Natural killer cell (primary cell): ENCODE measurements around the gene ZNF536. TPM values are rescaled to one million over a fixed set of nuclear protein-coding genes. Genes with fewer than 3 reads are reported as not detected.

Experiments
- ATAC-seq, 3 donors: fragments of 150-1000 bp in 2 of 3; fragments of 200-7000 bp in 1 of 3; cut with Tn5 transposase; 1 replicate in 1 of 3; 2 replicates in 2 of 3; pipeline ENCODE4 v1.10.0; 2021; ENCODE audit warnings: mild to moderate bottlenecking in 2 of 3, moderate library complexity in 2 of 3
- DNase-seq, 2 donors: peaks; one replicate each; pipeline versions ENCODE4 v3.0.0 to v3.0.0-alpha.2; 2013 to 2021; ENCODE audit warnings: mixed read lengths in 1 of 2
- H3K27ac ChIP-seq: one replicate; pipeline ENCODE4 v1.5.1; 2013; ENCODE audit warnings: mild to moderate bottlenecking, low read length
- H3K27me3 ChIP-seq: one replicate; pipeline ENCODE4 v1.6.1; 2013; ENCODE audit warnings: low read length; ENCODE audit not compliant: control insufficient read depth, insufficient read depth
- H3K36me3 ChIP-seq: one replicate; pipeline ENCODE4 v1.6.1; 2013; ENCODE audit warnings: low read length; ENCODE audit not compliant: control insufficient read depth, insufficient read depth
- H3K4me1 ChIP-seq: one replicate; pipeline ENCODE4 v1.6.1; 2013; ENCODE audit warnings: low read length; ENCODE audit not compliant: control insufficient read depth, insufficient read depth
- H3K4me3 ChIP-seq: one replicate; pipeline ENCODE4 v1.5.1; 2013; ENCODE audit warnings: low read length
- H3K9me3 ChIP-seq: one replicate; pipeline ENCODE4 v1.6.1; 2013; ENCODE audit warnings: low read length; ENCODE audit not compliant: control insufficient read depth, insufficient read depth
- H3K27ac Mint-ChIP-seq, 2 donors: one replicate each; pipeline ENCODE4 v1.8.0; 2022; ENCODE audit warnings: mild to moderate bottlenecking in 2 of 2, mixed read lengths in 2 of 2, moderate library complexity in 1 of 2
- H3K27me3 Mint-ChIP-seq, 2 donors: one replicate each; pipeline ENCODE4 v1.8.0; 2022; ENCODE audit warnings: low read depth in 2 of 2, mixed read lengths in 2 of 2
- H3K36me3 Mint-ChIP-seq: one replicate; pipeline ENCODE4 v1.8.0; 2022; ENCODE audit warnings: mixed read lengths
- H3K4me1 Mint-ChIP-seq, 2 donors: one replicate each; pipeline ENCODE4 v1.8.0; 2022; ENCODE audit warnings: mixed read lengths in 2 of 2
- H3K4me3 Mint-ChIP-seq: one replicate; pipeline ENCODE4 v1.8.0; 2022; ENCODE audit warnings: mild to moderate bottlenecking, moderate library complexity, mixed read lengths
- H3K9me3 Mint-ChIP-seq, 2 donors: one replicate each; pipeline ENCODE4 v1.8.0; 2022; ENCODE audit warnings: mixed read lengths in 2 of 2
- CTCF ChIP-seq: fragments of 200-600 bp; IDR thresholded peaks from one replicate; pipeline ENCODE4 v1.8.0; 2022; ENCODE audit warnings: antibody characterized with exemption
- WGBS: methylation state at CpG from one replicate; pipeline ENCODE4 v1.1.7; 2013; ENCODE audit warnings: missing lambda C conversion rate; ENCODE audit not compliant: insufficient coverage; 5-methylcytosine and 5-hydroxymethylcytosine counted together
- intact Hi-C: fragments of 100-400 bp; cut with micrococcal nuclease; formaldehyde crosslinking; loops from one replicate; pipeline ENCODE4 v1.14.2; 2022
- total RNA-seq, 4 donors: library from RNA; stranded (reverse); fragments of 120-200 nt in 1 of 4; gene quantifications; one replicate each; pipeline versions ENCODE4 v1.2.3 to v1.2.4, GENCODE V29; 2013 to 2022

Gene ZNF536
- total RNA-seq, 3 donors from 2014 or later (not counting 1 experiment from before 2014, with no cell fraction given) = not detected

GRCh38 chr19:30381366-30381765 lies 9.2 kb downstream of the ZNF536 start:
- Histone ChIP-seq H3K4me3 (no peak overlapping the region), H3K4me1 (no peaks in the 10 kb centered on the region), H3K9me3 (no peaks in the 10 kb centered on the region), H3K27ac (no peak overlapping the region), H3K27me3 (no peaks in the 10 kb centered on the region), H3K36me3 (no peaks in the 10 kb centered on the region)
- intact Hi-C loops = no loop called here
- H3K27me3 Mint-ChIP-seq = peaks cover 0 to 20% of the 10 kb centered on the region in 2 donors
- no peak for TF ChIP-seq CTCF
- WGBS = 75% methylated on average over 4 of the region's 4 CpGs
- no peaks in the 10 kb centered on the region for H3K4me1 Mint-ChIP-seq
- no peak for DNase-seq
- no peak overlapping the region for H3K4me3 Mint-ChIP-seq
- no peak for ATAC-seq
- H3K9me3 Mint-ChIP-seq = no peaks in the 10 kb centered on the region
- no peaks in the 10 kb centered on the region for H3K36me3 Mint-ChIP-seq
- no peak overlapping the region for H3K27ac Mint-ChIP-seq

- H3K9me3 Mint-ChIP-seq = no peaks in the 10 kb centered on the region
- H3K27me3 ChIP-seq = no peaks in the 10 kb centered on the region
- no peak for ATAC-seq
Measured at GRCh38 chr19:30385174-30385573, 13.0 kb downstream of the ZNF536 start.

GRCh38 chr19:30385666-30386065 lies 13.5 kb downstream of the ZNF536 start:
- DNase-seq = no peak
- Mint-ChIP-seq H3K4me1 (no peaks in the 10 kb centered on the region), H3K27ac (no peak overlapping the region), H3K4me3 (no peak overlapping the region), H3K9me3 (no peaks in the 10 kb centered on the region), H3K27me3 (peaks cover 0 to 13% of the 10 kb centered on the region in 2 donors), H3K36me3 (no peaks in the 10 kb centered on the region)
- Histone ChIP-seq H3K36me3 (no peaks in the 10 kb centered on the region), H3K4me1 (no peaks in the 10 kb centered on the region), H3K9me3 (no peaks in the 10 kb centered on the region), H3K4me3 (no peak overlapping the region), H3K27ac (no peak overlapping the region), H3K27me3 (no peaks in the 10 kb centered on the region)
- WGBS = 88% methylated on average over 5 of the region's 5 CpGs
- no peak for TF ChIP-seq CTCF
- intact Hi-C loops = no loop called here
- ATAC-seq = no peak

More at GRCh38 chr19:30385174-30385573, 13.0 kb downstream of the ZNF536 start:
- TF ChIP-seq CTCF = no peak
- Histone ChIP-seq H3K4me1 (no peaks in the 10 kb centered on the region), H3K9me3 (no peaks in the 10 kb centered on the region), H3K27ac (no peak overlapping the region), H3K36me3 (no peaks in the 10 kb centered on the region), H3K4me3 (no peak overlapping the region)
- no peak overlapping the region for H3K4me3 Mint-ChIP-seq
- no peak for DNase-seq
- intact Hi-C loops = no loop called here
- H3K27ac Mint-ChIP-seq = no peak overlapping the region
- no peaks in the 10 kb centered on the region for H3K36me3 Mint-ChIP-seq
- 75% methylated on average over 9 of the region's 9 CpGs for WGBS
- H3K27me3 Mint-ChIP-seq = peaks cover 0 to 13% of the 10 kb centered on the region in 2 donors
- no peaks in the 10 kb centered on the region for H3K4me1 Mint-ChIP-seq

GRCh38 chr19:30386551-30387143 lies 14.5 kb downstream of the ZNF536 start:
- intact Hi-C loops = no loop called here

More at GRCh38 chr19:30386551-30387143, 14.5 kb downstream of the ZNF536 start:
- Histone ChIP-seq H3K4me3 (no peak overlapping the region), H3K27me3 (no peaks in the 10 kb centered on the region), H3K9me3 (no peaks in the 10 kb centered on the region), H3K4me1 (no peaks in the 10 kb centered on the region), H3K27ac (no peak overlapping the region), H3K36me3 (no peaks in the 10 kb centered on the region)
- Mint-ChIP-seq H3K36me3 (no peaks in the 10 kb centered on the region), H3K27ac (no peak overlapping the region), H3K9me3 (no peaks in the 10 kb centered on the region), H3K4me3 (no peak overlapping the region), H3K27me3 (peaks cover 0 to 11% of the 10 kb centered on the region in 2 donors), H3K4me1 (no peaks in the 10 kb centered on the region)
- no peak for TF ChIP-seq CTCF
- WGBS = 85% methylated on average over 10 of the region's 13 CpGs
- DNase-seq = no peak
- ATAC-seq = no peak
